ENCODE data around the gene SLC5A7.

SLC5A7 gene

GRCh38 chr2:107986278-107987217 is at the start of gene SLC5A7:
Gene SLC5A7, plus strand, starts transcription at chr2:107986524. Its CDS starts 1,632 bp downstream, at chr2:107988156.
- no peak for FAIRE-seq

GRCh38 chr2:107961395-107961794 is 24.9 kb upstream of the SLC5A7 start:
- FAIRE-seq, result no peak

DNA sequence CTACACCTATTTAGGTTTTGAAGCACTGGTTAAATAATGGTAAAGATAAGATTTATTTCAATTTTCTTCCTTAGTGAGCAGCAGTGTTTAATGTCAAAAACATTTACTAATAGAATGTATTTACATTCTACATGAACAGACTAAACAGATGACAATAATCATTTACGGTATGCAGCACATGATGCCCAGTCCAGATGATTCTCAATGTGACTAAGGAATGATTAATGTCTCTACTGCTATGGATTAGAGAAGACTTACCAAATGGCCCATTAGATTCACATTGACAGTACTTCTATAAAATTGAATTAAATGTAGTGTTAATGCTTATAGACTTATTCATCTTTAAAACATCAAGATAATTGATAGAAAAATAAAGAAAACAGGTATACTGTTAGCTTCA is 22.1 kb upstream of the SLC5A7 start:
- no peak for FAIRE-seq

GRCh38 chr2:107984707-107985106 is 1.6 kb upstream of the SLC5A7 start:
- no peak for FAIRE-seq

GRCh38 chr2:107988108-107988507 is 1.8 kb downstream of the SLC5A7 start:
- FAIRE-seq, result no peak

DNA sequence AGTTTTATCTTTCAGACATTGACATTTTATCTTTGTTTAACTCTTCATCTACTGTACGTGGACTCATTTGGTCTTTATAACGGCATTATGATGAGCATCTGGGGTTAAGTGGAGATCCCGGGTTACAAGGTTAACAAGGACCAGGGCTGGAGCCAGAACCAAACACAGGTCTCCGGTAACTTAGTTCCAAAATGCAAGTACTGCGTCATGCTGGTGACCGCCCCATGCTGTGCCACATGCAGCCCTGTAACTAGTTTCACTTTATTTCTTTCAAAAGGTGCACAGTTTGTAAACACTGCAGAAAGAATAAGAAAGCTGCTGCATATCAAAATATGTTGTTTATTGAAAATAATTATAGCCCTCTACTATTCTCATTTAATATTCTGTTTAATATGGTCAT is 3.1 kb downstream of the SLC5A7 start:
- no peak for FAIRE-seq

GRCh38 chr2:107990718-107991117 is 4.4 kb downstream of the SLC5A7 start:
- no peak for FAIRE-seq

GRCh38 chr2:107992069-107992468 is 5.7 kb downstream of the SLC5A7 start:
- no peak for FAIRE-seq

GRCh38 chr2:107999158-107999557 is 12.8 kb downstream of the SLC5A7 start:
- no peak for FAIRE-seq

- no peak for FAIRE-seq
These were observed 24.7 kb downstream of the SLC5A7 start for GRCh38 chr2:108010912-108011591.

- FAIRE-seq, result no peak
These were observed 27.0 kb downstream of the SLC5A7 start for GRCh38 chr2:108013305-108013704.

DNA sequence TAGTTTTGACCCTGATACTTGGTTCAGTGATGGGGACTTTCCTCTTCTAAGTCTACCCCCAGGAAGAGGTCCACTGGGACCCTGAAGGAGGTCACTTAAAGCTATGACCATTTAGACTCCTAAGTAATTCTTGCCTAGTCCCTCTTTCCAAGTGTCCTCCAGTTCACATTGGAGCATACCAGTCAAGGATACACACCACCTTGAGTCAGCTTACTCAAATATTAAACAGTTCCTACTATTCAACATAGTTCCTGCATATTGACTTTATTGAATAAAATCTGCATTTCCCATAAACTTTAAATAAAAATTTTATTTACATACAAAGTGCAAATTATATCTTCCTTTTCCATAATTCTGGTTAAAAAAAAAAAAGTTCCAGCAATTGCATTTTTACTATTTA is 36.3 kb downstream of the SLC5A7 start:
- FAIRE-seq, result no peak

GRCh38 chr2:108023776-108024175 is 37.5 kb downstream of the SLC5A7 start:
- no peak for FAIRE-seq

- no peak for FAIRE-seq
These were observed 39.9 kb downstream of the SLC5A7 start for GRCh38 chr2:108026092-108026794.

- no peak for FAIRE-seq
These were observed 43.2 kb downstream of the SLC5A7 start for GRCh38 chr2:108029496-108029895.

GRCh38 chr2:108029912-108030311 is 43.6 kb downstream of the SLC5A7 start:
- FAIRE-seq, result no peak

- no peak for FAIRE-seq
These were observed 45.2 kb downstream of the SLC5A7 start for GRCh38 chr2:108031471-108031941.

DNA sequence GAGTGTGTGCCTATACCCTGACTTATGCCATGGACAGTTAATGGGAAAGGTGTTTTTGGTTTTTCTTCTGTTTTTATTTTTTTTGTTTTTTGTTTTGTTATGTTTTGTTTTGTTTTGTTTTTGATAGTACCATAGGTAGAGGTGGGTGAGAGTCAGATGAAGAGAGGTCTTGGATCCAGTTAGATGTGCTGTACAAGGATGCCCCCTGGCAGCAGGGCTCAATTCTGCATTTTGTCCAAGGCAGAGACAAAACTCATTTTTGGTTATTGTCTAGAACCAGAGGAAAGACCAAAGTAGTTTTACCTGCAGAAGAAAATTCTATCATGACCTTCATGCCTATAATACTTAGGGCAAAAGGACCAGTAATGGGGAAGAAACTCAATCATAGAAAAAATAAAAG is 48.5 kb downstream of the SLC5A7 start:
- no peak for FAIRE-seq

GRCh38 chr2:108048752-108049151 is 62.4 kb downstream of the SLC5A7 start:
- no peak for FAIRE-seq

DNA sequence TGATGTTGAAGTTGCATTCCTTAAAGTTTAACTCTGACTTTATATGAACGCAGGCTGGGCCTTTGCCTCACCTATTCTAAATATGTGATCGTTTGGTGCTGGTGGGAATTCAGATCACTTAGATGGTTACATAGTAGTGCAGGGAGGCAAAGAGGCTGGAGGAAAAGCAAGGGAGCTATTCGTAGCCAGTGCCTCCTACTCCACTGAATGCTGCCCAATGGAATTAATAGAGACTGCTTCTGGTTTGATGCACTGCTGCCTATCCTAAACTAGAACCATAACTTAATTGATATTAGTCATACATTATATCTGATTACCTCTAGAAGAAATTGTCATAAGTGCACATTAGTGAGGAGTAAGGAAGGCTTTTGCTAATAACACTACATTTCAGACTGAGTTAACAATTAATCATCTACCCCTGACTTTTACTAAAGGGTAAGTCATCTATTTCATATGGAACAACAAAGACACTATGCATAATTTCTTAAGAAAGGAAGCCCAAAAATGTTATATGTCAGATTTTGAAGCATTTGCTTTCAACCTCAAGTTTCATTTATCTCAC is 72.3 kb downstream of the SLC5A7 start:
- FAIRE-seq, result no peak

- no peak for FAIRE-seq
These were observed 75.2 kb downstream of the SLC5A7 start for GRCh38 chr2:108061439-108062042.

All from G401.6 (cell line).